ENCODE measurements around the gene RELL1.
"Not testable (repeated sequence)": the region's sequence is repeated elsewhere in the genome, so short reads cannot be mapped to it uniquely, and the experiment has no call there.

RELL1 gene

GRCh38 chr4:37690976-37691375 is 4.8 kb upstream of the RELL1 start:
- no peak for DNase-seq

DNA sequence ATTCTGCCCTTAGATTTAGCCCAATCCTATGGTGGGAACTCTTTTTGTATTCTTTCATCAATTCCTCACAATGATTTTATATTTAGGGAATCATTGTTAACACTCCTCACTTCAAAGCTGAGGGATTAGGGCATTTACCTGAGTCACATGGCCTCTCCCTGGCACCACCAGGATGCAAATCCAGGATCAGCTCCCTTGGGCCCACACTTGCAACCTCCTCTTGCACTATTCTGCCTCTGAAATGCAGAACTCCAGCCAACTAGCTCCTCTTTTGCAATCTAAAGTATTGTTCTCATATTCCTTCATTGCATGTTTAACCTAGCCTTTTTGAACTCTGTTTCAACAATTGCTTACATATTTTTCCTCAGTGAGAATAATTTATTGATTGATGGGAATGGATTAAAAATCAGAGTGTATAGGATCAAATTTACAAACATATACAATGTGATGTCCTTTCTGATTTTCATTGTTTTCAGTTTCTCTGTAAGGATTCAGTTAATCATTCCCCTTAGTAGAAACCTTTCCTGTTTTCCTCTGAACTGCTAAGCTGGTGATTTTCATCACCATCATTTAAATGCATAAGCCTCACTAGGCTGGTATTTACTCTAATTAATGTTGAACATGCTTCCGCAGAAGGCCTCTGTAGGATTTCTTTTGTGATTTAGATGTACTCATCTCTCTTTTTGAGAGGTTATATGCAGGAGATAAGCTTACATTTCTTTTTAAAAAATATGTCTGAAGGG is 3.3 kb upstream of the RELL1 start:
- DNase-seq = no peak

DNA sequence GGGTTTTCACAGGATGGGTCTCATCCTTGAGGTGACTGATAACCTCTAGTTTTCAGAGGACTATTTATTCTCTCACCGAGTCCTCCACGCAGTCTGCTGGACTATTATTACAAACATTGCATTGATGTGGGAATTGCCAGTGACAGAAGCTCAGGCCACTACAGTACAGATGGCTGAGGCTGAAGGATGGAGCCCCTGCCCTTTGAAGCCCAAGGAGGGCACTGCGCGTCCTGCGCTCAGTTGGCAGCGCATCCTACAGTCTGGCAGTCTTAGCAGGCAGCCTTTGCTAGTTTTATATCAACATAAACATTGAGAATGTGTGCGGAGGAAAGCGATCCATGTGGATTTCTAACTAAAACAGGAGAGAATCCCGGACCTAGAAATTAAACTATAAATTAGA is 1.5 kb upstream of the RELL1 start:
- DNase-seq = no peak

GRCh38 chr4:37687194-37687562 is 1.0 kb upstream of the RELL1 start:
- DNase-seq = no peak

DNA sequence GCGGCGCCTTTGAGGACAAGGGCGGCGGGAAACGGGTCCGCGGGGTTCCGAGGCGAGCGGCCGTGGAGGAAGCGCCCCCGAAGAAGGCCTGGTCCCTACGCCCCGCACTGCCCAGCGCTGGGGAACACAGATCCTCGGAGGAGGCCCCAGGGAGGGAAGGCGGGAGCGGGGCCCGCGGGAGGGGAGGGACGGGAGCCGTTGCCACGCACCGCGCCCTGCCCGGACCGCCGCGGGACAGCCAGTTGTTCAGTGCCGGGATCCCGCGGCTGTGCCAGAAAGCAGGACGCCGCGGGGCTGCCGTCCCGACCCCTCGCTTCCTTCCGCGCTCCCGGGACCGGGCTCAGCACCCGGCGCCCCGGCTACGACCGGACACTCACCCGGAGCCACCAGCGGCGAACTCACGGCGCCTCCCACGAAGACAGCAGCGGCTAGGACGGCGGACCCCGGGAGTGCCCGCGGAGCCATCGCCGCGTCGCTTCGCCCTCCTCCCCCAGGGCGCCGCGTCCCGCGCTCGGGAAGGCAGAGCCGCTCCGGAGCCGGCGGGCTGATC is 278 bp downstream of the RELL1 start:
- DNase-seq = peak; percentile 52

GRCh38 chr4:37685161-37685822 is 884 bp downstream of the RELL1 start:
- DNase-seq = no peak

DNA sequence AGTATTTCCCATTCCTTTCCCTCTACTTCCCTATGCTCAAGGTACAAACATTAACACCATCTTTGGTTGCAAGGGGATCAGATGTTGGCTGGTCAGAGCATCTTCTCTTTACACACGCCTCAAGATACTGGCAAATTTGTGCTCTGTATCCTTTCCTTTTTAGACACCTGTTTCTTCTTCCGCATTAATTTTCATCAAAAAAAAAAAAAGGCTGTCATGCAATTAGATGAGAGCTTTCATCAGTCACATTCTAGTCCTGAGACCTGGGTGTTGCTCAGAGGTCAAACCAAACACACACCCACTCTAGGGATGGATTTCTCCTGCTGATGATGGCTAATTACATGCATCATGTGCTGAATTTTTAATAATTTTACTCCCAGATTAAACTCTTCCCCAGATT is 2.0 kb downstream of the RELL1 start:
- no peak for DNase-seq

GRCh38 chr4:37682701-37683401 is 3.3 kb downstream of the RELL1 start:
- DNase-seq = no peak

GRCh38 chr4:37680089-37680488 is 6.1 kb downstream of the RELL1 start:
- DNase-seq = no peak

DNA sequence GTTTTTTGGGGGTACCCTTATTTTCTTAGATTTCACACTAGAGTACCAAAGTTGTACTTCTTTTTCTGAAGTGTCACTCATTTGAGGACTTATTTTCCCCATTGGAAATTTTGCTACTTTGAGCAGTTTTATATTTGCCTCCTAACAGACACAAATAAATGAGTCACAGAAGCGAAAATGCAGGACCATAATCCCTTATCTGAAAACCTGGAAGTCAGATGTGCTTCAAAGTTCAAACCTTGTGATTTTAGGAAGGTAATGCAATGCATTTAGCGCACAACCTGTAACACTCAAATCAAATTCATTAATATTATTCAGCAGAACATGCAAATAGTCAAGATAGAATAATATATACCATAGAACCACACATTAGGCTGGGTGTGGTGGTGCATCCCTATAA is 6.9 kb downstream of the RELL1 start:
- no peak for DNase-seq

DNA sequence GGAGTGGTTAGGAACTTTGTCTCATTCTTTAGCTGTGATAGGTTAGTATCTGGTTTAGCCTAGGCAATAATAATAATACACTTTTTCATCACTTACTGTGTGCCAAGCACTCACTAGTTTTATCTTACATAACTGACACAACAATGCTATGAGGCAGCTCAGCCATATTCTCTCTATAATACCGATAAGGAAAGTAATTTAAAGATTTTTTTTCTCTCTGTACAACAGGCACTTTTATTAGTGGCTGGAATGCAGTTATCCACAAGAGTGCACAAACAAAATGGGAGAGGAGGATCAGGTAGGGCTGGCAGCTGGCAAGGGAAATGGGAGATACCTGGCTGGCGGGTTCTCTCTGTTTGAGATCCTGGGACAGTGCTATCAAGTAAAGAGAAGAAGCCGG is 7.6 kb downstream of the RELL1 start:
- DNase-seq = no peak

DNA sequence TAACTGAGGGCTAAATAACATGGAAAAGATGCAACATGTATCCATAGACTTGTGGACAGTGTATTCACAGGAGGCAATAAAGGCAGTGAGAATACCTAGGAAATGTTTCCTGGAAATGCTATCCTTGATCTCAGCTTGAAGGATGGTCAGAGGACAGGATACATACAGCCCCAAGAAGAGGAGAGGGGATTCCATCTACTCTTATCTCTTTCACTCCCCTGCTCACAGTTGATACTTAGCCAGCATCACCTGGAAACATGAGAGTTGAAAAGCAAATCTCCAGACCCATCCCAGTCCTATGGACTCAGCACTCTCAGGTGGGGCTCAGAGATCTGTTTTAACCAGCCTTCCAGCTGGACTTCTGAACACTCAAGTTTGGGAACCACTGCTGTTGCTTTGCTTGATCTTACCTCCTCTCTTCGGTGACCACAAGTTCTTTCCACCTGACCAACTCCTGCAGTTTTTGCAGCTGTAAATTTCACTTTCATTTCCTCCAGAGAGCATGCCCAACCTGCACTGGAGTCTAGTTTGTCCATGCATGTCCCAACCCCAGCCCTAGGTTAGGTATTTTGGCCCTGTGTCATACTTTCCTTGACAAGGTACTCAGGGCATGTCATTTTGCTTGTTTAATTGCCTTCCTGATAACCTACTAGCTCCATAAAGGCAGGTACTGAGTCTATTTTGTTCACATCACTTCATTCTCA is 10.4 kb downstream of the RELL1 start:
- DNase-seq = no peak

GRCh38 chr4:37674439-37674838 is 11.7 kb downstream of the RELL1 start:
- no peak for DNase-seq

GRCh38 chr4:37673538-37674192 is 12.5 kb downstream of the RELL1 start:
- no peak for DNase-seq

DNA sequence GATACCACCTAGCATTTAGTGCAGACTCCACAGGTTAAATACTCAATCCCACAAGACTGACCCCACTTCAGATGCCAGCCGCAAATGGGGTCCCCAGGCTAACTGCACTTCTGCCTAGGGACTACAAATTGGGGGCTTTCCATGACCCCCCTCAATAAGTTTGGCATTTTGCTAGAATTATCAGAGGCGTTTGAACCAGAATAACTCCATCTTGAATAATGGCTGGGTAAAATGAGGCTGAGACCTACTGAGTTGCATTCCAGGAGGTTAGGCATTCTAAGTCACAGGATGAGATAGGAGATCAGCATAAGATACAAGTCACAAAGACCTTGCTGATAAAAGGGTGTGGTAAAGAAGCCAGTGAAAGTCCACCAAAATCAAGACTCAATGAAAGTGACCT is 15.1 kb downstream of the RELL1 start:
- DNase-seq = no peak

DNA sequence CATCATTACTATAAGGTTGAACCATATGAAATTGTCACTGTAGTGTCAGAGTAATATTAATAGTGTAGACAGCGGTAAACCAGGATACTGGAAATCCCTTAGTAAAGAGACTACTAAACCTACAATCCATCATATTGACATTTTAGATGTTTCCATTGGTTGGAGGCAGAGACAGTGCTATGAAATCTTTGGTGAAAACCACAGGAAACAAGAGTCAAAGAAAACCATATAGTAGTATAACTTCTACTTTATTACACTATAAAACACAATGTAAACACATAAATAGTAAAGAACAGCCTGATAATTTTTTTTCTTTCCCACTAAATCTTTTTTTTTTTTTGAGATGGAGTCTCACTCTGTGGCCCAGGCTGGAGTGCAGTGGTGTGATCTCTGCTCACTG is 15.9 kb downstream of the RELL1 start:
- DNase-seq = no peak

DNA sequence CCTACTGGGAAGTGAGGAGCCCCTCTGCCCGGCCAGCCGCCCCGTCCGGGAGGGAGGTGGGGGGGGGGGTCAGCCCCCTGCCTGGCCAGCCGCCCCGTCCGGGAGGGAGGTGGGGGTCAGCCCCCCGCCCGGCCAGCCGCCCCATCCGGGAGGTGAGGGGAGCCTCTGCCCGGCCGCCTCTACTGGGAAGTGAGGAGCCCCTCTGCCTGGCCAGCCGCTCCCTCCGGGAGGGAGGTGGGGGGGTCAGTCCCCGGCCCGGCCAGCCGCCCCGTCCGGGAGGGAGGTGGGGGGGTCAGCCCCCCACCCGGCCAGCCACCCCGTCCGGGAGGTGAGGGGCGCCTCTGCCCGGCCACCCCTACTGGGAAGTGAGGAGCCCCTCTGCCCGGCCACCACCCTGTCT is 17.1 kb downstream of the RELL1 start:
- not testable (repeated sequence) for DNase-seq

GRCh38 chr4:37667197-37668100 is 18.7 kb downstream of the RELL1 start:
- DNase-seq = no peak

DNA sequence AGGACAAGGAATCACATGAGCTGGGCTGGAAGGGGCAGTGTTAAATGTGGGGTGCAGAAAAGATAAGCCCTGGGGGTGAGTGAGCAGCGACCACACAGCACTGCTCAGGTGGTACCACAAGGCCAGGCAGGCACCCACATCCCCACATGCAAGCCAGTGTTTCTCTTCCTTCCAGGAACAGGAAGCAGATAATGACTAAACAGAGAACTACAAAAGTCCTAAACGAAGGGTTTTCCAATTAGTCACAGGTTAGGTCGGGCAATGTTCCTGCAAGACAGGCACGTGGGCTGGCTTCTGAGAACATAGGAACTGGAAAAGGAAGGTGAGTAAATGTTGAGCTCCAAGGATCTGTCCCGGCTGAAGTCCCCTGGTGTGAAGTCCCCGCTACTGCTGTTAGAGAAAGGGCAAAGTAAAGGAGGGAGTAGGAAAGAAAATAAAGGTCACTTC is 19.5 kb downstream of the RELL1 start:
- DNase-seq = no peak

- no peak for DNase-seq
These were observed 20.5 kb downstream of the RELL1 start for GRCh38 chr4:37665333-37666320.

Measured in activated naive CD4-positive, alpha-beta T cell treated with anti-CD3 and anti-CD28 coated beads, Interleukin-2, amount 50 U/mL, for 16 hours (primary cell).